ENCODE data around the gene ARHGAP22. TPM values are rescaled to one million over a fixed set of nuclear protein-coding genes. Genes with fewer than 3 reads are reported as not detected.

The ARHGAP22 gene
- total RNA-seq, 4 donors from 2014 or later = 7.7 to 16.5 (median 14.3) TPM

DNA sequence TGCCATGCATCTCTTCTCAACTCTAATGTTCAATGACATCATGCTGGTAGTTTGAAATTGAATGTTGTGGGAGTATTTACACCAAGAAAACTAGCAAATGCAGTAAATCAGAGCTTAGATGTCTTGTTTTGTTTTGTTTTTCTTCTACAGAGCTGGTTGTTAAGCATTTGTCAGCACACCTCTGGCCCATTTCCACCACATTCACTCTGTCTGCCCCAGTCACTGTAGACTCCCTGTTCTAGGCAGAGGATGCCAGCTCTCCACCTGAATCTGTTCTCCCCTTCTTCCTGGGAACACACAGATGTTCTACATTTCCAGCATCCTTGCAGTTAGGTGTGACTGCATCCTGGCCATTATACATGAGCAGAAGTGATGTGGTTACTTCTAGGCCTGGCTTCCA, 4.1 kb upstream of the ARHGAP22 start:
- Histone ChIP-seq H3K27me3 (peaks cover 0 to 2% of the 10 kb centered on the region in 2 donors), H3K27ac (no peak overlapping the region), H3K4me1 (peaks cover 0 to 16% (median 8%) of the 10 kb centered on the region in 4 donors), H3K4me3 (no peak overlapping the region), H3K9me3 (peaks cover 0 to 2% (median 0%) of the 10 kb centered on the region in 4 donors), H3K36me3 (no peaks in the 10 kb centered on the region)
- TF ChIP-seq EP300 (IDR thresholded peaks at IDR 0.05) = no peak
- TF ChIP-seq CTCF (IDR thresholded peaks at IDR 0.05) = no peak
- TF ChIP-seq POLR2A (IDR thresholded peaks at IDR 0.05) = no peak
- no peak for DNase-seq (ENCODE audit: low spot score in 2 of 2)

- H3K27me3 ChIP-seq = peaks cover 0 to 2% of the 10 kb centered on the region in 2 donors
- no peak for DNase-seq (ENCODE audit: low spot score in 2 of 2)
- H3K36me3 ChIP-seq = no peaks in the 10 kb centered on the region
- H3K9me3 ChIP-seq = no peaks in the 10 kb centered on the region
- no peak overlapping the region for H3K27ac ChIP-seq
- TF ChIP-seq EP300 (IDR thresholded peaks at IDR 0.05) (no peak), CTCF (IDR thresholded peaks at IDR 0.05) (peak in 3 of 5 experiments; percentile 21 to 50 (median 25)), POLR2A (IDR thresholded peaks at IDR 0.05) (no peak)
- WGBS, 2 donors = 60 to 68% methylated on average over 3 of the region's 3 CpGs
- peaks cover 0 to 16% (median 8%) of the 10 kb centered on the region in 4 donors for H3K4me1 ChIP-seq
- no peak overlapping the region for H3K4me3 ChIP-seq
Measured at GRCh38 chr10:48608279-48608681, 3.4 kb upstream of the ARHGAP22 start.

- no peak overlapping the region for H3K4me3 ChIP-seq
- DNase-seq (ENCODE audit: low spot score in 2 of 2) = no peak
- no peaks in the 10 kb centered on the region for H3K9me3 ChIP-seq
- TF ChIP-seq POLR2A (IDR thresholded peaks at IDR 0.05) = no peak
- no peak for TF ChIP-seq EP300 (IDR thresholded peaks at IDR 0.05)
- TF ChIP-seq CTCF (IDR thresholded peaks at IDR 0.05) = no peak
- peak overlapping the region in 2 of 4 donors; percentile 63 to 72 for H3K27ac ChIP-seq
- 53 to 64% methylated on average over 6 of the region's 6 CpGs for WGBS, 2 donors
- H3K27me3 ChIP-seq = peaks cover 0 to 2% of the 10 kb centered on the region in 2 donors
- H3K4me1 ChIP-seq = peaks cover 0 to 16% (median 8%) of the 10 kb centered on the region in 4 donors
- H3K36me3 ChIP-seq = no peaks in the 10 kb centered on the region
Measured at GRCh38 chr10:48607356-48608278, 2.7 kb upstream of the ARHGAP22 start.

DNA sequence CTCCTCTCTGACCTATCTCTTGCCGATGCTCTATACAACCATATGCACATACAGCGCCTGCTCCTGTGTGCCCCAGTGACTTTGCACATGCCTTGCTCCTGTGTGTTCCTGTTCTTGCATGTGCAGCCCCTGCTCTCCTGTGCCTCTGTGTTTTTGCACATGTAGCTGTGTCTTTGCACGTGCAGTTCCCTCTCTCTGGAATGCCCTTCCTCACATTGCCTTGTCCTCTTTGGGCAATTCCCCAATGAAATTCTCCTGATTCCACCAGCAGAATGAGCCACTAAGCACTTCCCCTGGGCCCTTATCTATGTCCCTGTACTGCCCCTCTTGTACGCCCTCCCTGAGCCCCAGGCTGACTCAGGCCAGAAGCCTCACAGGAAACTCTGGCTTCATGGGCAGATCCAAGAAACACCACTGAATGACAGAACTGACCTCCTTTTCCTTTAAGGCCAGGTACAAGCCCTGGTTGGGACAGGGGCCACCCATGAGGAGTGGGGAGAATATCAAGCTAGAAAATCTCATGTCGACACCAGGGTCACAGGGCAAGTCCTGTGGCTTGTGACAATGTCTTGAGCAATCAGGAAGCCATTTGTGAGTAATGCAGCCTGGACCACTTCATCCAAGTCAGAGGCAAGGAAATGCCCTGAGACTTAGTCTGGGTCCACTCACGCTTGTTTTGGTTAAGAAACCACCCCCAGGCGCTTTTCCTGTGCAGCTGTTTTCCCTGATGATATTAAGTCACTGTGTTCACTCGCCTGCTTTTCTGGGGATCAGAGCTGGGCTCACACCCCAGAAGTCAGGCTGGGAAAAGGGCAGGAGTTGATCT, 1.9 kb upstream of the ARHGAP22 start:
- no peaks in the 10 kb centered on the region for H3K9me3 ChIP-seq
- peaks cover 0 to 2% of the 10 kb centered on the region in 2 donors for H3K27me3 ChIP-seq
- no peak overlapping the region for H3K4me3 ChIP-seq
- H3K27ac ChIP-seq = peak overlapping the region in 2 of 4 donors; percentile 63 to 72
- DNase-seq (ENCODE audit: low spot score in 2 of 2) = peak in 1 of 2 donors; percentile 63
- no peaks in the 10 kb centered on the region for H3K36me3 ChIP-seq
- 67 to 70% methylated on average over 8 of the region's 8 CpGs for WGBS, 2 donors
- peaks cover 0 to 16% (median 8%) of the 10 kb centered on the region in 4 donors for H3K4me1 ChIP-seq
- TF ChIP-seq EP300 (IDR thresholded peaks at IDR 0.05) = peak in 1 of 2 donors; percentile 79
- no peak for TF ChIP-seq CTCF (IDR thresholded peaks at IDR 0.05)

Measured in tibial nerve (tissue), 4 donors.